Adipose tissue (tissue), 3 donors: ENCODE data around the gene ZNF398. TPM values are rescaled to one million over a fixed set of nuclear protein-coding genes. Genes with fewer than 3 reads are reported as not detected.
"Not testable (repeated sequence)": the region's sequence is repeated elsewhere in the genome, so short reads cannot be mapped to it uniquely, and the experiment has no call there.

Experiments
- H3K27ac ChIP-seq: one replicate; pipeline ENCODE4 v1.5.1; 2013; ENCODE audit warnings: low read depth, low read length
- WGBS, 3 donors: extraction: QIAGEN DNeasy Blood & Tissue Kit; methylation state at CpG; one replicate each; pipeline ENCODE4 v1.1.7; 2013; 5-methylcytosine and 5-hydroxymethylcytosine counted together
- polyA plus RNA-seq, 3 donors: library from polyadenylated mRNA; stranded (reverse); fragments of 200-250 nt; gene quantifications; one replicate each; pipeline ENCODE4 v1.2.3, GENCODE V29; 2013
- donor health status: healthy with polysubstance abuse.
- donor health status: Bipolar disorder and iron deficiency.
- donor health status: healthy.

Gene ZNF398
- polyA plus RNA-seq, 3 donors = 2.3 to 4.2 (median 2.5) TPM

DNA sequence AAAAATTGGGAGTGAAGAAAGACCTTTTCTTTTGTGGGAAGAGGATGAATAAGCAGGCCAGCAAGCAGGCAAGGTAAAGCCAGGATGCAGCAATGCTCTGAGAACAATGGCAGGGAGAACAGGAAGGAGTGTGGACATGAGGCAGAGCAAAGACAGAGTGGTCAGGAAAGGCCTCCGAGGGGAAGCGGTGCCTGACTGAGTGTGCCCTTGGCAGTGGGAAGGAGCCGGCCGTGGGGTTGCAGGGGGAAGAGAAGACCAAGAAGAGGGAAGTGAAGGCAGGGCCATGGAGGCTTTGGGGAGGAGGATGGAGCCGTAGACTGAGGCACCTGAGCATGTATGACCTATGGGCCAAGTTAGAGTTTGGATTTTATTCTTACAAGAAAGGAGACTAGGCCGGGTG lies 70.3 kb downstream of the ZNF398 start:
- WGBS, 3 donors = 81 to 99% (median 83%) methylated on average over 6 of the region's 6 CpGs
- no peak overlapping the region for H3K27ac ChIP-seq

DNA sequence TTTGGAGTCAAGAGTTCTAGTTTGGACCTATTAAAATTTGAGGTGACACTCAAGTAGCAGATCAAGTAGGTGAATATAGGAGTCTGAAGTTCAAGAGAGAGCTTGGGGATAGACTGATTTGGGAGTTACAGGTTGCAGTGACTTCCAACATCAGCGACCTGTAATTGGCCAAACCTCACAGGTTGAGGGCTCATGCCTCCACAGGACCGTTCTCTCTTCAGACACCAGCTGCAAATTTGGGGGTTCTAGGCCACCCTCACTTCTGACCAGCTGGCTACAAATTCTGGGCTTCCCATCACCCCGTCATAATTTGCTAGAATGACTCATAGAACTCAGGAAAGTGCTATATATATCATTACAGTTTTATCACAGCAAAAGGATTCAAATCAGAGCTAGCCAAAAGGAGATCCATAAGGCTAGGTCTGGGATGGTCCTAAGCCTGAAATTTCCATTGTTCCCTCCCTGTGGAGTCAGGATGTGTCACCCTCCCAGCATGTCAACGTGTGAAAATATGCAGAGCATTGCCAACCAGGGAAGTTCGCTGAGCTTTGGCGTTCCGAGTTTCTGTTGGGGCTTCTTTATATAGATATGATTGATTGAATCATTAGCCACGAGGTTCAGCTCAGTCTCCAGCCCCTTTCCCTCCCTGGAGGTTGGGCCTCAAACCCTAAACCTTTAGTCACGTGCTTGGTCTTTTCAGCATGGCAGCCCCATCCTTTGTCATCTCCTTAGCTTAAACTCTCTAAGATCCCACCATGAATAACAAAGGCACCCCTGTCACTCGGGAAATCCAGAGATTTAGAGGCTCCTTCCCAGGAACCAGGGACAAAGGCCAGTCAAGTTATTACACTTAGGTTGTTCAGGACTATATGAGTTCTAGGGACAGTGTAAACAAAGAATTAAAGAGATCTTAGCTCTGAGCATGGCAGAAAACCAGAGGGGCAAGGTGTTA lies 71.5 kb downstream of the ZNF398 start:
- H3K27ac ChIP-seq = no peak overlapping the region
- WGBS, 3 donors = 74 to 89% (median 88%) methylated on average over 10 of the region's 10 CpGs

DNA sequence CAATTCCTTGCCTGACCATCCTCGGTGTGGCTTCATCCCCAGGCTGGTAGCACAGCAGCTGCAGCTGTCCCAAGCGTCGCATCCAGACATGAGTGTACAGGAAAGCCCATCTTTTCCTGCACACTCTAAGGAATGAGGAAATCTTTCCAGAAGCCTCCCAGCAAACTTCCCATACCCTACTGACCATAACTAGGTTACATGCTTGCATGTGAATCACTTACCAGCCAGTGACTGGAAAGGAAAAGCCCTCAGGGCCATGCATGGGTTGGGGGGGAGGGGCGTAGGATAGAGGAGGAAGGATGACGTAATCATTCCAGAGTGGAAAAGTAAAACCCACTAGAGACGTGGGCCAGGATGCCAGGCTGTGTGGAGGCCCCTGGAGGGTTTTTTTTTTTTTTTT lies 73.3 kb downstream of the ZNF398 start:
- H3K27ac ChIP-seq = no peak overlapping the region
- 70 to 79% (median 76%) methylated on average over 6 of the region's 6 CpGs for WGBS, 3 donors

DNA sequence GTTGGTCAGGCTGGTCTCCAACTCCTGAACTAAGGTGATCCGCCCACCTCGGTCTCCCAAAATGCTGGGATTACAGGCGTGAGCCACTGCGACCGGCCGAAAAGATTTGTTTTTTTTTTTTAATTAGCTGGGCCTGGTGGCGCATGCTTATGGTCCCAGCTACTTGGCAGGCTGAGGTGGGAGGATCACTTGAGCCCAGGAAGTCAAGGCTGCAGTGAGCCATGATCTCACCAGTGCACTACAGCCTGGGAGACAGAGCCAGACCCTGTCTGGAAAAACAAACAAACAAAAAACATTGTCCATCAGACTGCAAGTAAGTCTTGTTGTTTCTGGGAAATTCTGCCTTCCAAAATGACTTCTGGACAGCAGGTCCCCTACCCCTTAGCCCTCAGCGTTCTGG lies 75.9 kb downstream of the ZNF398 start:
- no peak overlapping the region for H3K27ac ChIP-seq
- WGBS, 3 donors = 95 to 97% (median 97%) methylated on average over 8 of the region's 8 CpGs

DNA sequence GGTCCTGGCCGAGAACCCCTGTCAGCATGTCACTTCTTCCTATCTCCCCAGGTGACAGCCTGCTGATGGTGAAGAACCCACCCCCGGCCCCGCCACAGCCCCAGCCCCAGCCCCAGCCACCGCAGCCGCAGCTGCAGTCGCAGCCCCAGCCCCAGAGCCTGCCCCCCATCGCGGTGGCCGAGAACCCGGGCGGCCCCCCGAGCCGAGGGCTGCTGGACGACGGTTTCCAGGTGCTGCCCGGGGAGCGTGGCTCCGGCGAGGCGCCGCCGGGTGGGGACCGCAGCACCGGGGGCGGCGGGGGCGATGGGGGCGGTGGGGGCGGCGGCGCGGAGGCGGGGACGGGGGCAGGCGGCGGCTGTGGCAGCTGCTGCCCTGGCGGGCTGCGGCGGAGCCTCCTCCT lies 76.5 kb downstream of the ZNF398 start:
- H3K27ac ChIP-seq = no peak overlapping the region
- WGBS, 3 donors = 97 to 99% (median 99%) methylated on average over 15 to 39 of the region's 39 CpGs

DNA sequence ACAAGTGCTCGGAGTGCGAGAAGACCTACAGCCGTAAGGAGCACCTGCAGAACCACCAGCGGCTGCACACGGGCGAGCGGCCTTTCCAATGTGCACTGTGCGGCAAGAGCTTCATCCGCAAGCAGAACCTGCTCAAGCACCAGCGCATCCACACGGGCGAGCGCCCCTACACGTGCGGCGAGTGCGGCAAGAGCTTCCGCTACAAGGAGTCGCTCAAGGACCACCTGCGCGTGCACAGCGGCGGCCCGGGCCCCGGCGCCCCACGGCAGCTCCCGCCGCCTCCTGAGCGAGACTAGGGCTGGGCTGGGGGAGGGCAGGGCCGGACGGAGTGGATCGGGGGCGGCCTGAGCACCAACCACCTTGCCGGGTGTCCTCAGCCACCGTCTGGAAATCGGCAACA lies 77.1 kb downstream of the ZNF398 start:
- 98 to 99% (median 99%) methylated on average over 36 to 37 of the region's 37 CpGs for WGBS, 3 donors
- H3K27ac ChIP-seq = no peak overlapping the region

DNA sequence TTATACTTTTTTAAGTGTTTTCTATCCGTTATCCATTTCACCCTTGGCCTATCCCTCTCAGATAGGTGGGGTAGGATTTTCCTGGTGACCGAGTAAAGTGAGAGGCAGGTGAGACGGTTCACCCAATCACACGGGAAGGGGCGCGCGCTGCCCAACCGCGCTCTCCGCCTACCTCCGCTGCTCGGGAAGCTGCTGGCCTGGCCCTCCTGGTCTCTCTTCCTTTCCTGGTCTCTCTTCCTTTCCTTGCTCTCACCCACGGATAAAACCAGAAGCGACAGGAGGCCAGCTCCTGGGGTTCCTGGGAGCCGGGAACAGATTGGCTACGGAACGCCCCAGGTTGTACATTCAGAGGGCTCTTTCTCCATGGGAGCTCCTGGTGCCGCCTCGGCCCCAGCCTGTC lies 77.9 kb downstream of the ZNF398 start:
- no peak overlapping the region for H3K27ac ChIP-seq
- 92 to 94% (median 93%) methylated on average over 19 of the region's 19 CpGs for WGBS, 3 donors

DNA sequence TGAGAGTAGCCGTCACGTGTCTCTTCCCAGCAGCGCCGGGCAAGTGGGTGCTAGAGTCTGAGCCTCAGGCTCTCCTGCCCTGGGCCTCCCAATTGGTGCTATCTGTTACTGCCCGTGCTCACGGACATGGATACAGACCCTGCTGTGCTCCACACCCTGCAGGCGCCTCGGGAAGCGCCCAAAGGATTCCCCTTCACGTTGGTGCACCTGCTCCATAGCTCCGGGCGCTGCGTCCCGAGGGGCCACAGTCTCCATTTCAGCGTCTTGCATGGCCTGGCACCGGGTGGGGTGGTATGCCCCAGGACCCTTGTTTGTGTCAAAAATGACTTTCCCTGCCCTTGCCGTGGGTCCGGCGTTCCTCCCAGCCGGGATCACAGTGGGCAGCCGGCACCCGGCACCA lies 78.4 kb downstream of the ZNF398 start:
- WGBS, 3 donors = 95 to 98% (median 96%) methylated on average over 22 of the region's 22 CpGs
- no peak overlapping the region for H3K27ac ChIP-seq

DNA sequence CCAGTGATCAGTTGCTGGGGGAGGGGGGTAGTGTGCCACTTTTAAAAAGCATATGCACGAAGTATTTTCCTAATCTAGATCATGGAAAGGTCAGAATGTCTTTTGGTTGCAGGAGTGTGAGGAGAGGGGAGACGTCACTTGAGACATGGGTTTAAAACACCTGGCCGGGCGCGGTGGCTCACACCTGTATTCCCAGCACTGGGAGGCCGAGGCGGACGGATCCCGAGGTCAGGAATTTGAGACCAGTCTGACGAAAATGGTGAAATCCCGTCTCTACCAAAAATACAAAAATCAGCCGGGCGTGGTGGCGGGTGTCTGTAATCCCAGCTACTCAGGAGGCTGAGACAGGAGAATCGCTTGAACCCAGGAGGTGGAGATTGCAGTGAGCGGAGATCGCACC lies 79.1 kb downstream of the ZNF398 start:
- 92 to 95% (median 93%) methylated on average over 17 of the region's 17 CpGs for WGBS, 3 donors
- not testable (repeated sequence) for H3K27ac ChIP-seq

DNA sequence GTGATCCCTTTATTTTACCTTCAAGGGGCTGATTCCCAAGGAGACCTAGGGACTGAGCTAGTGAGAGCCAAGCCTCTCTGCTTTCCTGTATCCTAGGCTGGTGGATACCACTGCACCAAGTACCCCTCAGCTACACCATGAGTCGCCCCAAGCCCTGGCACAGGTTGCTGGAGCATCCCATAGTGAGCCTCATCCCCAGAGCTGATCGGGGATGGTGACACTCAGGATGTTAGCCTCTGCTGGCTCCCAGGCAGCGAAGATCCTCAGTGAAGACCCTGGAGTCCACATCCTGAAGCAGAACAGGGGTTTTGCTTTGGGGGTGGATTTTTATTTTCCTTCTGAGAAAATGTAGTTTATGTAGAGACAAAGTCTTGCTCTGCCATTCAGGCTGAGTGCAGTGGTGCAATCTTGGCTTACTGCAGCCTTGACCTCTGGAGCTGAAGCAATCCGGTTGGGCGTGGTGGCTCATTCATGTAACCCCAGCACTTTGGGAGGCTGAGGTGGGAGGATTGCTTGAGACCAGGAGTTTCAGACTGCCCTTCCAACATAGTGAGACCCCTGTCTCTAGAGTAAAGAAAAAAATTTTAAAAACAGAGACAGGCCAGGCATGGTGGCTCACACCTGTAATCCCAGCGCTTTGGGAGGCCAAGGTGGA lies 79.7 kb downstream of the ZNF398 start:
- 72 to 87% (median 86%) methylated on average over 6 of the region's 6 CpGs for WGBS, 3 donors
- no peak overlapping the region for H3K27ac ChIP-seq

DNA sequence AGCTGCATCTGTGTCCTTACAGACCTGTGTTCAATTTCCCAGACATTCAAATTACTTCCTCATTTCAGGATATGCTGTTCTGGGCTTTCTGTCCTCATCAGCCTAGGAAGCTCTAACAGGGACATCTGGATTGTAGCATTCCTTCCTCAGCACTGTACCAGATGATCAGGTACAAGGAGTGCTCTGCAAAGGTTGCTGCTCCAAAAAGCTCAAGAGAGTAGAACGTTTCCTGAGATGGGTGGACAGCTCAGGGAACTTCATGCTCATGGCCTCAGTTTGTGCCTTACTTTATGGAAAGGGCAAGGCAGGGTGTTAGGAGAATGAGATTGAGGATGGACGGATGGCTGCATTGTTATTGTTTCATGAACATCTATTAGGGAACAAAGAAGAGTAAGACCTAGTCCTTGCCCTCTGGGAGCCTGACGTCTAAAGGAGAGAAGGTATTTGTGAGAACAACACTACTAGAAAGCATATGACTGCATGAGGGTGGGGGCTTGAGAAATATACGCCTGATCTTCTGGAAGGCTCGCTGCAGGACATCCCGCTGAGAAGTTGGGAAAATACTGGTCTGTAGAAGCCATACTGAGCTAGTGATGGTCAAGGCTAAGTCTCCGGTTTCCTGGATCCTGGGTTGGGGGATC lies 81.7 kb downstream of the ZNF398 start:
- no peak overlapping the region for H3K27ac ChIP-seq
- WGBS, 3 donors = 56 to 64% (median 62%) methylated on average over 7 of the region's 7 CpGs

DNA sequence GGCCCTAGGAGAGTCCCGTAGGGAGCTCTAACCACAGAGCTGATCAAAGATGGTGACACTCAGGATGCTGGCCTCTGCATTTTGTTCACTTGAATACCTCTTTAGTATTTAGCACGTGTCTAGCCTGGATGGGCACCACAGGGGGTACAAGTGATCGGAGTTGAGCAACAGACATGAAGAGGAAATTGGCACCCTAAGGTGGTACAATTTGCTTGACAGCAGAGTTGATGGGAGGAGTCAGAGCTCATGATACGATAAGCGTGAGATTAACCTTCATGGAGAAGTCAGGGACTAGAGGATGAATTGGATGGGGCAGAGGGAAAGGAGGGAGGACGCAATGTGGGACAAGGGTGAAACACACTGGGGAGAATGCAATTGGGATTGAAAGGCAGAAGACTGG lies 82.3 kb downstream of the ZNF398 start:
- 55 to 62% (median 57%) methylated on average over 6 of the region's 6 CpGs for WGBS, 3 donors
- no peak overlapping the region for H3K27ac ChIP-seq

DNA sequence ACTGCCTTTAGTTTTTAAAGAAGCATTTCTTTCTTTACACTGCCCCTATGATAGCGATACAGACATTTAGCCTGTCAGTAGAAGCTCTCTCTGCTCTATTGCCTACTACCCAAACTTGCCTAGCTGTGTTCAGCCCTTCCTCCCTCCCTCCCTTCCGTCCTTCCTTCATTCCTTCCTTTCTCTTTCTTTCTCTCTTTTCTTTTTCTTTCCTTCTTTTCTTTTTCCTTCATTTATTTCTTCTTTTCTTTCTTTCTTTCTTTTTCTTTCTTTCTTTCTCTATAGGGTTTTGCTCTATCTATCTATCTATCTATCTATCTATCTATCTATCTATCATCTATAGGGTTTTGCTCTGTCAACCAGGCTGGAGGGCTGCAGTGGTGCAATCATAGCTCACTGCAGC lies 85.1 kb downstream of the ZNF398 start:
- WGBS, 3 donors = 59 to 84% (median 71%) methylated on average over 2 of the region's 2 CpGs

More for the DNA sequence above, 85.1 kb downstream of the ZNF398 start:
- no peak overlapping the region for H3K27ac ChIP-seq

Other genes starting within 250 kb of the ZNF398 start
- 10 to 100 TPM; 27.3 to 63.6 (median 49.0) TPM for gene PDIA4, start 118.9 kb upstream of the ZNF398 start, polyA plus RNA-seq
- 1 to 10 TPM; 1.5 to 1.9 (median 1.7) TPM for gene ZNF786, start 56.7 kb upstream of the ZNF398 start, polyA plus RNA-seq
- gene ZNF425, start 21.1 kb upstream of the ZNF398 start, polyA plus RNA-seq = 1 to 10 TPM in 1 of 3 donors, under 1 TPM in 2; 0.56 to 1.3 (median 0.79) TPM
- gene ZNF282, start 48.1 kb downstream of the ZNF398 start, polyA plus RNA-seq = 10 to 100 TPM in 1 of 3 donors, 1 to 10 TPM in 2; 7.1 to 12.9 (median 9.3) TPM
- 1 to 10 TPM; 3.3 to 8.2 (median 4.7) TPM for gene ZNF212, start 92.2 kb downstream of the ZNF398 start, polyA plus RNA-seq
- gene ZNF783, start 114.7 kb downstream of the ZNF398 start, polyA plus RNA-seq = 1 to 10 TPM; 5.5 to 8.6 (median 7.9) TPM